ENCODE measurements around the gene IL1RAP. TPM values are rescaled to one million over a fixed set of nuclear protein-coding genes. Genes with fewer than 3 reads are reported as not detected.
"Not testable (repeated sequence)": the region's sequence is repeated elsewhere in the genome, so short reads cannot be mapped to it uniquely, and the experiment has no call there.

Gene IL1RAP
- total RNA-seq, 2 donors from 2014 or later = 13.6 to 24.4 TPM

GRCh38 chr3:190626951-190627620 lies 113.2 kb downstream of the IL1RAP start:
- peaks cover 30 to 41% of the 10 kb centered on the region in 2 donors for H3K36me3 Mint-ChIP-seq

GRCh38 chr3:190629088-190629487 lies 115.2 kb downstream of the IL1RAP start:
- DNase-seq (ENCODE audit: low spot score in 2 of 2) (no peak), ATAC-seq (peak in 1 of 2 donors; percentile 82)
- peaks cover 17 to 21% of the 10 kb centered on the region in 2 donors for H3K36me3 Mint-ChIP-seq
- no peaks in the 10 kb centered on the region for H3K9me3 Mint-ChIP-seq
- peak overlapping the region in 1 of 2 donors; percentile 14 for H3K27ac Mint-ChIP-seq

More at GRCh38 chr3:190626951-190627620, 113.2 kb downstream of the IL1RAP start:
- ATAC-seq (no peak), DNase-seq (ENCODE audit: low spot score in 2 of 2) (no peak)
- Mint-ChIP-seq H3K9me3 (no peaks in the 10 kb centered on the region), H3K27ac (no peak overlapping the region)

GRCh38 chr3:190631295-190631694 lies 117.4 kb downstream of the IL1RAP start:
- ATAC-seq (no peak), DNase-seq (ENCODE audit: low spot score in 2 of 2) (no peak)
- peaks cover 5 to 6% of the 10 kb centered on the region in 2 donors for H3K36me3 Mint-ChIP-seq
- H3K9me3 Mint-ChIP-seq = no peaks in the 10 kb centered on the region
- no peak overlapping the region for H3K27ac Mint-ChIP-seq

GRCh38 chr3:190641564-190641963 lies 127.7 kb downstream of the IL1RAP start:
- Mint-ChIP-seq H3K36me3 (peaks cover 24 to 27% of the 10 kb centered on the region in 2 donors), H3K27ac (no peak overlapping the region), H3K9me3 (peaks cover 0 to 4% of the 10 kb centered on the region in 2 donors)
- ATAC-seq (no peak), DNase-seq (ENCODE audit: low spot score in 2 of 2) (no peak)

- Mint-ChIP-seq H3K36me3 (peaks cover 24 to 32% of the 10 kb centered on the region in 2 donors), H3K9me3 (peaks cover 0 to 4% of the 10 kb centered on the region in 2 donors), H3K27ac (no peak overlapping the region)
- DNase-seq (ENCODE audit: low spot score in 2 of 2) (no peak), ATAC-seq (no peak)
These were observed 128.1 kb downstream of the IL1RAP start for GRCh38 chr3:190642016-190642415.

- Mint-ChIP-seq H3K9me3 (peaks cover 0 to 3% of the 10 kb centered on the region in 2 donors), H3K36me3 (peaks cover 21 to 35% of the 10 kb centered on the region in 2 donors), H3K27ac (no peak overlapping the region)
- DNase-seq (ENCODE audit: low spot score in 2 of 2) (no peak), ATAC-seq (no peak)
These were observed 130.2 kb downstream of the IL1RAP start for GRCh38 chr3:190644035-190644434.

GRCh38 chr3:190644766-190645165 lies 130.9 kb downstream of the IL1RAP start:
- ATAC-seq (no peak), DNase-seq (ENCODE audit: low spot score in 2 of 2) (no peak)
- no peak overlapping the region for H3K27ac Mint-ChIP-seq
- H3K36me3 Mint-ChIP-seq = peaks cover 17 to 28% of the 10 kb centered on the region in 2 donors
- no peaks in the 10 kb centered on the region for H3K9me3 Mint-ChIP-seq

GRCh38 chr3:190645932-190646460 lies 132.1 kb downstream of the IL1RAP start:
- ATAC-seq (no peak), DNase-seq (ENCODE audit: low spot score in 2 of 2) (no peak)
- peaks cover 17 to 22% of the 10 kb centered on the region in 2 donors for H3K36me3 Mint-ChIP-seq
- H3K27ac Mint-ChIP-seq = no peak overlapping the region
- no peaks in the 10 kb centered on the region for H3K9me3 Mint-ChIP-seq

- no peak overlapping the region for H3K27ac Mint-ChIP-seq
- no peak for ATAC-seq
- DNase-seq (ENCODE audit: low spot score in 2 of 2) = no peak
- H3K36me3 Mint-ChIP-seq = peaks cover 16 to 20% of the 10 kb centered on the region in 2 donors
- H3K9me3 Mint-ChIP-seq = no peaks in the 10 kb centered on the region
These were observed 133.1 kb downstream of the IL1RAP start for GRCh38 chr3:190646996-190647395.

- Mint-ChIP-seq H3K36me3 (peaks cover 0 to 5% of the 10 kb centered on the region in 2 donors), H3K27ac (no peak overlapping the region), H3K9me3 (no peaks in the 10 kb centered on the region)
- DNase-seq (ENCODE audit: low spot score in 2 of 2) (no peak), ATAC-seq (no peak)
These were observed 142.0 kb downstream of the IL1RAP start for GRCh38 chr3:190655933-190656332.

GRCh38 chr3:190658106-190658505 lies 144.2 kb downstream of the IL1RAP start:
- DNase-seq (ENCODE audit: low spot score in 2 of 2) (no peak), ATAC-seq (no peak)
- H3K9me3 Mint-ChIP-seq = no peaks in the 10 kb centered on the region
- H3K36me3 Mint-ChIP-seq = peaks cover 0 to 5% of the 10 kb centered on the region in 2 donors
- no peak overlapping the region for H3K27ac Mint-ChIP-seq

- no peak for DNase-seq (ENCODE audit: low spot score in 2 of 2)
These were observed 152.9 kb downstream of the IL1RAP start for GRCh38 chr3:190666821-190667220.

GRCh38 chr3:190671658-190672057 lies 157.8 kb downstream of the IL1RAP start:
- no peaks in the 10 kb centered on the region for H3K36me3 Mint-ChIP-seq

More at GRCh38 chr3:190666821-190667220, 152.9 kb downstream of the IL1RAP start:
- Mint-ChIP-seq H3K9me3 (no peaks in the 10 kb centered on the region), H3K27ac (no peak overlapping the region), H3K36me3 (no peaks in the 10 kb centered on the region)
- ATAC-seq = no peak

GRCh38 chr3:190673148-190673547 lies 159.3 kb downstream of the IL1RAP start:
- Mint-ChIP-seq H3K9me3 (peaks cover 0 to 2% of the 10 kb centered on the region in 2 donors), H3K36me3 (peaks cover 0 to 3% of the 10 kb centered on the region in 2 donors), H3K27ac (no peak overlapping the region)
- no peak for DNase-seq (ENCODE audit: low spot score in 2 of 2)
- ATAC-seq = no peak

More at GRCh38 chr3:190671658-190672057, 157.8 kb downstream of the IL1RAP start:
- Mint-ChIP-seq H3K9me3 (no peaks in the 10 kb centered on the region), H3K27ac (no peak overlapping the region)
- no peak for ATAC-seq
- no peak for DNase-seq (ENCODE audit: low spot score in 2 of 2)

- H3K36me3 Mint-ChIP-seq = peaks cover 2 to 7% of the 10 kb centered on the region in 2 donors
- no peak for DNase-seq (ENCODE audit: low spot score in 2 of 2)
- ATAC-seq = no peak
- H3K9me3 Mint-ChIP-seq = peaks cover 2 to 5% of the 10 kb centered on the region in 2 donors
- no peak overlapping the region for H3K27ac Mint-ChIP-seq
These were observed 162.6 kb downstream of the IL1RAP start for GRCh38 chr3:190676481-190676880.

- no peak for DNase-seq (ENCODE audit: low spot score in 2 of 2)
- peaks cover 5 to 6% of the 10 kb centered on the region in 2 donors for H3K9me3 Mint-ChIP-seq
- peaks cover 4 to 7% of the 10 kb centered on the region in 2 donors for H3K36me3 Mint-ChIP-seq
- no peak overlapping the region for H3K27ac Mint-ChIP-seq
- ATAC-seq = no peak
These were observed 163.1 kb downstream of the IL1RAP start for GRCh38 chr3:190677001-190677400.

- DNase-seq (ENCODE audit: low spot score in 2 of 2); H3K27ac Mint-ChIP-seq; H3K9me3 Mint-ChIP-seq; H3K36me3 Mint-ChIP-seq; ATAC-seq: not testable (repeated sequence)
These were observed 164.0 kb downstream of the IL1RAP start for GRCh38 chr3:190677868-190678267.

GRCh38 chr3:190680691-190681090 lies 166.8 kb downstream of the IL1RAP start:
- Mint-ChIP-seq H3K9me3 (peaks cover 5 to 6% of the 10 kb centered on the region in 2 donors), H3K27ac (no peak overlapping the region), H3K36me3 (peaks cover 4 to 7% of the 10 kb centered on the region in 2 donors)
- DNase-seq (ENCODE audit: low spot score in 2 of 2) = no peak
- ATAC-seq = no peak
